HEK293T (cell line): Measurements from ENCODE around the gene DPY19L3.
"Not testable (repeated sequence)": the region's sequence is repeated elsewhere in the genome, so short reads cannot be mapped to it uniquely, and the experiment has no call there.

Source experiments
- ARNT ChIP-seq: fragments of 450-650 bp; IDR thresholded peaks from 2 replicates; pipeline ENCODE4 v1.6.1; 2017; ENCODE audit warnings: mild to moderate bottlenecking
- BHLHE40 ChIP-seq: fragments of 450-650 bp; IDR thresholded peaks from 2 replicates; pipeline ENCODE4 v1.6.1; 2016; ENCODE audit warnings: mild to moderate bottlenecking, moderate library complexity, borderline replicate concordance
- ELF4 ChIP-seq: fragments of 450-650 bp; IDR thresholded peaks from 2 replicates; pipeline ENCODE4 v1.6.1; 2017; ENCODE audit warnings: antibody characterized with exemption
- FOXA1 ChIP-seq: fragments of 450-650 bp; IDR thresholded peaks from 2 replicates; pipeline ENCODE4 v1.6.1; 2016; ENCODE audit warnings: mild to moderate bottlenecking
- FOXM1 ChIP-seq: fragments of 450-650 bp; IDR thresholded peaks from 2 replicates; pipeline ENCODE4 v1.6.1; 2017; ENCODE audit warnings: mild to moderate bottlenecking, borderline replicate concordance
- HDGF ChIP-seq: fragments of 450-650 bp; IDR thresholded peaks from 2 replicates; pipeline ENCODE4 v1.6.1; 2017; ENCODE audit warnings: antibody characterized with exemption, borderline replicate concordance
- L3MBTL2 ChIP-seq: fragments of 450-650 bp; conservative IDR thresholded peaks from 2 replicates; pipeline ENCODE4 v1.6.1; 2016; ENCODE audit warnings: mild to moderate bottlenecking
- LEF1 ChIP-seq: fragments of 450-650 bp; IDR thresholded peaks from 2 replicates; pipeline ENCODE4 v1.6.1; 2017; ENCODE audit warnings: mild to moderate bottlenecking, borderline replicate concordance
- PKNOX1 ChIP-seq: fragments of 450-650 bp; IDR thresholded peaks from 2 replicates; pipeline ENCODE4 v1.6.1; 2016
- SP1 ChIP-seq: fragments of 450-650 bp; IDR thresholded peaks from 2 replicates; pipeline ENCODE4 v1.6.1; 2017
- TARDBP ChIP-seq: fragments of 450-650 bp; IDR thresholded peaks from 2 replicates; pipeline ENCODE4 v1.6.1; 2016
- ZNF384 ChIP-seq: fragments of 450-650 bp; IDR thresholded peaks from 2 replicates; pipeline ENCODE4 v1.6.1; 2016

GRCh38 chr19:32374362-32374761, 31.2 kb upstream of the DPY19L3 start:
- not testable (repeated sequence) for TF ChIP-seq BHLHE40, SP1, LEF1, PKNOX1, ARNT, HDGF, L3MBTL2, ZNF384, ELF4, FOXA1, TARDBP, FOXM1
